ENCODE results near the gene LRMDA.

DNA sequence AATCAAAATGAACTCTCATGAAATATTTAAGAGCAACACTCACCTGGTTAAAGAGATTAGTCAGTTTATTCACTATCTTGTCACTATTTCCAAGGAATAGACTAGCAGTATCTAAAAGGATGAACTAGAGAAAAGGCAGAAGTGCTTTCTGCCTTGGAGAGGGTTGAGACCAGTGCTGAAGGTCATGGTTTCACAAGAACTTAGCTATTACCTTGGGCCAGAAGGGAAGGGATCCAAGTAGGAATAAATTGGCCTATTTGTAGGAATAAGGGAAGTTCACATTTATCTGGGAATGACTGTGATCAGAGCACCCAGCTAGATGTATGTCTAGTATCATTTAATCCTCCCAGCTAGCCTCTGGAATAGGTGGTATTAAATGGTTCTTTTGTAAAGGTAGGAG is 347.2 kb downstream of the LRMDA start:
- TF ChIP-seq, protein P1, sequence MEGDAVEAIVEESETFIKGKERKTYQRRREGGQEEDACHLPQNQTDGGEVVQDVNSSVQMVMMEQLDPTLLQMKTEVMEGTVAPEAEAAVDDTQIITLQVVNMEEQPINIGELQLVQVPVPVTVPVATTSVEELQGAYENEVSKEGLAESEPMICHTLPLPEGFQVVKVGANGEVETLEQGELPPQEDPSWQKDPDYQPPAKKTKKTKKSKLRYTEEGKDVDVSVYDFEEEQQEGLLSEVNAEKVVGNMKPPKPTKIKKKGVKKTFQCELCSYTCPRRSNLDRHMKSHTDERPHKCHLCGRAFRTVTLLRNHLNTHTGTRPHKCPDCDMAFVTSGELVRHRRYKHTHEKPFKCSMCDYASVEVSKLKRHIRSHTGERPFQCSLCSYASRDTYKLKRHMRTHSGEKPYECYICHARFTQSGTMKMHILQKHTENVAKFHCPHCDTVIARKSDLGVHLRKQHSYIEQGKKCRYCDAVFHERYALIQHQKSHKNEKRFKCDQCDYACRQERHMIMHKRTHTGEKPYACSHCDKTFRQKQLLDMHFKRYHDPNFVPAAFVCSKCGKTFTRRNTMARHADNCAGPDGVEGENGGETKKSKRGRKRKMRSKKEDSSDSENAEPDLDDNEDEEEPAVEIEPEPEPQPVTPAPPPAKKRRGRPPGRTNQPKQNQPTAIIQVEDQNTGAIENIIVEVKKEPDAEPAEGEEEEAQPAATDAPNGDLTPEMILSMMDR (conservative IDR thresholded peaks at IDR 0.05; ENCODE audit: low read length) = no peak
- TF ChIP-seq EZH2phosphoT487 (IDR thresholded peaks at IDR 0.05; ENCODE audit: borderline replicate concordance, low read depth, low read length) = no peak

Data from OCI-LY7 (cell line).